Activated B cell treated with CpG ODN at 0.5 μM for 24 hours (primary cell): Measurements from ENCODE around the gene MYOZ3. TPM values are rescaled to one million over a fixed set of nuclear protein-coding genes. Genes with fewer than 3 reads are reported as not detected.

ENCODE experiments used
- ATAC-seq: fragments of 200-7000 bp; cut with Tn5 transposase; one replicate; pipeline ENCODE4 v1.10.0; 2021; ENCODE audit warnings: low read depth, mild to moderate bottlenecking, moderate library complexity
- CTCF ChIA-PET: fragments of 350-600 bp; sonication (Branson Sonifier 250); formaldehyde crosslinking; loops from one replicate; lab custom pipeline; 2021; ENCODE audit warnings: antibody characterized with exemption; lab: Charles Lee
- POLR2A ChIA-PET: fragments of 350-600 bp; sonication (Branson Sonifier 250); formaldehyde crosslinking; loops from one replicate; lab custom pipeline; 2021; ENCODE audit warnings: antibody characterized with exemption; lab: Charles Lee
- DNase-seq: peaks from one replicate; pipeline ENCODE4 v3.0.0; 2022
- H3K27ac Mint-ChIP-seq: one replicate; pipeline ENCODE4 v1.8.0; 2020; ENCODE audit warnings: mixed read lengths
- H3K27me3 Mint-ChIP-seq: one replicate; pipeline ENCODE4 v1.8.0; 2021; ENCODE audit warnings: mixed read lengths
- H3K36me3 Mint-ChIP-seq: one replicate; pipeline ENCODE4 v1.8.0; 2021; ENCODE audit warnings: low read depth, mixed read lengths
- H3K4me1 Mint-ChIP-seq: one replicate; pipeline ENCODE4 v1.8.0; 2021; ENCODE audit warnings: mixed read lengths
- H3K4me3 Mint-ChIP-seq: one replicate; pipeline ENCODE4 v1.8.0; 2020; ENCODE audit warnings: mild to moderate bottlenecking, mixed read lengths
- H3K9me3 Mint-ChIP-seq: one replicate; pipeline ENCODE4 v1.8.0; 2020; ENCODE audit warnings: mixed read lengths
- CTCF ChIP-seq: fragments of 200-600 bp; IDR thresholded peaks from one replicate; pipeline ENCODE4 v1.8.0; 2022; ENCODE audit warnings: antibody characterized with exemption, mild to moderate bottlenecking
- intact Hi-C: fragments of 100-400 bp; cut with micrococcal nuclease; formaldehyde crosslinking; loops from one replicate; pipeline ENCODE4 v1.15.1; 2024
- total RNA-seq: library from RNA; stranded (reverse); gene quantifications from 2 replicates; pipeline ENCODE4 v1.2.3, GENCODE V29; 2022

The MYOZ3 gene
- total RNA-seq, 1 donor from 2014 or later = 0.18 TPM

- ATAC-seq (no peak), DNase-seq (no peak)
- Mint-ChIP-seq H3K4me3 (no peak overlapping the region), H3K9me3 (no peaks in the 10 kb centered on the region), H3K4me1 (no peaks in the 10 kb centered on the region), H3K27me3 (no peaks in the 10 kb centered on the region), H3K36me3 (peaks cover 2% of the 10 kb centered on the region), H3K27ac (no peak overlapping the region)
- POLR2A ChIA-PET = interaction anchor here (0.7 kb wide), 1 partner anchor 62 kb away, joined by 6 read pairs; no protein-coding TSS in a partner anchor
- intact Hi-C loops = loop anchor here (5.0 kb wide), 1 partner anchor 35 kb away; no protein-coding TSS in a partner anchor
- no peak for TF ChIP-seq CTCF
- CTCF ChIA-PET = no interaction called here
Observed at GRCh38 chr5:150641824-150642566, 19.1 kb upstream of the MYOZ3 start.

- intact Hi-C loops = loop anchor here (5.0 kb wide), 1 partner anchor 35 kb away; no protein-coding TSS in a partner anchor
- ATAC-seq (no peak), DNase-seq (no peak)
- H3K4me3 Mint-ChIP-seq = no peak overlapping the region
- H3K4me1 Mint-ChIP-seq = no peaks in the 10 kb centered on the region
- H3K36me3 Mint-ChIP-seq = peaks cover 8% of the 10 kb centered on the region
- no peaks in the 10 kb centered on the region for H3K9me3 Mint-ChIP-seq
- ChIA-PET CTCF (no interaction called here), POLR2A (interaction anchor here (0.7 kb wide), 1 partner anchor 61 kb away, joined by 6 read pairs; no protein-coding TSS in a partner anchor)
- no peak for TF ChIP-seq CTCF
- H3K27me3 Mint-ChIP-seq = no peaks in the 10 kb centered on the region
- H3K27ac Mint-ChIP-seq = no peak overlapping the region
Observed at GRCh38 chr5:150642567-150642927, 18.5 kb upstream of the MYOZ3 start.

- no peak for TF ChIP-seq CTCF
- DNase-seq = no peak
- peaks cover 11% of the 10 kb centered on the region for H3K36me3 Mint-ChIP-seq
- no peak overlapping the region for H3K27ac Mint-ChIP-seq
- no peaks in the 10 kb centered on the region for H3K9me3 Mint-ChIP-seq
- ChIA-PET POLR2A (interaction anchor here (0.7 kb wide), 1 partner anchor 60 kb away, joined by 6 read pairs; no protein-coding TSS in a partner anchor), CTCF (no interaction called here)
- no peaks in the 10 kb centered on the region for H3K4me1 Mint-ChIP-seq
- no peak overlapping the region for H3K4me3 Mint-ChIP-seq
- no peaks in the 10 kb centered on the region for H3K27me3 Mint-ChIP-seq
- ATAC-seq = no peak
- intact Hi-C loops = loop anchor here (5.0 kb wide), 1 partner anchor 36 kb away; no protein-coding TSS in a partner anchor
Observed at GRCh38 chr5:150642991-150643710, 17.9 kb upstream of the MYOZ3 start.

- intact Hi-C loops = loop anchor here (5.0 kb wide), 1 partner anchor 37 kb away; no protein-coding TSS in a partner anchor
- CTCF ChIA-PET = no interaction called here
- Mint-ChIP-seq H3K27me3 (no peaks in the 10 kb centered on the region), H3K9me3 (no peaks in the 10 kb centered on the region), H3K27ac (no peak overlapping the region), H3K4me1 (no peaks in the 10 kb centered on the region), H3K36me3 (peaks cover 19% of the 10 kb centered on the region), H3K4me3 (no peak overlapping the region)
- DNase-seq (no peak), ATAC-seq (no peak)
- TF ChIP-seq CTCF = no peak
- POLR2A ChIA-PET = no interaction called here
Observed at GRCh38 chr5:150644058-150644457, 17.0 kb upstream of the MYOZ3 start.

GRCh38 chr5:150644514-150644913 is 16.5 kb upstream of the MYOZ3 start:
- DNase-seq (no peak), ATAC-seq (no peak)
- CTCF ChIA-PET = no interaction called here
- Mint-ChIP-seq H3K27ac (no peak overlapping the region), H3K9me3 (no peaks in the 10 kb centered on the region), H3K27me3 (no peaks in the 10 kb centered on the region), H3K36me3 (peaks cover 23% of the 10 kb centered on the region), H3K4me1 (no peaks in the 10 kb centered on the region), H3K4me3 (no peak overlapping the region)
- no peak for TF ChIP-seq CTCF
- POLR2A ChIA-PET = no interaction called here
- intact Hi-C loops = loop anchor here (5.0 kb wide), 1 partner anchor 37 kb away; no protein-coding TSS in a partner anchor
